Stomach smooth muscle (tissue), 2 donors: ENCODE measurements around the gene TRERF1.

ENCODE experiments used
- H3K27ac ChIP-seq: one replicate; pipeline ENCODE4 v1.7.0; 2013; ENCODE audit warnings: mild to moderate bottlenecking, low read length, inconsistent platforms
- H3K27me3 ChIP-seq, 2 donors: one replicate each; pipeline ENCODE4 v1.7.0; 2013; ENCODE audit warnings: low read length in 2 of 2; ENCODE audit not compliant: insufficient read depth in 2 of 2, control insufficient read depth in 1 of 2
- H3K36me3 ChIP-seq, 2 donors: one replicate each; pipeline ENCODE4 v1.7.0; 2013; ENCODE audit warnings: low read length in 2 of 2; ENCODE audit not compliant: control insufficient read depth in 2 of 2, insufficient read depth in 2 of 2
- H3K4me1 ChIP-seq: one replicate; pipeline ENCODE4 v1.7.0; 2013; ENCODE audit warnings: low read length; ENCODE audit not compliant: control insufficient read depth, insufficient read depth
- H3K4me3 ChIP-seq, 2 donors: one replicate each; pipeline ENCODE4 v1.7.0; 2013; ENCODE audit warnings: low read length in 2 of 2
- H3K9ac ChIP-seq, 2 donors: one replicate each; pipeline ENCODE4 v1.7.0; 2013; ENCODE audit warnings: low read length in 2 of 2, mild to moderate bottlenecking in 1 of 2
- H3K9me3 ChIP-seq, 2 donors: one replicate each; pipeline ENCODE4 v1.7.0; 2013; ENCODE audit warnings: low read length in 2 of 2; ENCODE audit not compliant: control insufficient read depth in 2 of 2
- donor health status: healthy.
- donor health status: Pancreatic carcinoma.

Gene TRERF1

GRCh38 chr6:42423244-42423643, 28.5 kb downstream of the TRERF1 start:
- H3K27ac ChIP-seq, result no peak overlapping the region
- H3K36me3 ChIP-seq, result no peaks in the 10 kb centered on the region
- H3K4me1 ChIP-seq, result peaks cover 5% of the 10 kb centered on the region
- H3K9me3 ChIP-seq, result no peaks in the 10 kb centered on the region
- no peak overlapping the region for H3K4me3 ChIP-seq
- no peaks in the 10 kb centered on the region for H3K27me3 ChIP-seq
- H3K9ac ChIP-seq, result no peak overlapping the region

GRCh38 chr6:42420741-42421140, 31.0 kb downstream of the TRERF1 start:
- Histone ChIP-seq H3K9ac (no peak overlapping the region), H3K27ac (no peak overlapping the region), H3K36me3 (no peaks in the 10 kb centered on the region), H3K27me3 (no peaks in the 10 kb centered on the region), H3K4me3 (no peak overlapping the region), H3K9me3 (no peaks in the 10 kb centered on the region), H3K4me1 (peaks cover 10% of the 10 kb centered on the region)

- Histone ChIP-seq H3K36me3 (no peaks in the 10 kb centered on the region), H3K27me3 (no peaks in the 10 kb centered on the region), H3K9ac (no peak overlapping the region), H3K4me3 (no peak overlapping the region), H3K9me3 (no peaks in the 10 kb centered on the region), H3K4me1 (peaks cover 10% of the 10 kb centered on the region), H3K27ac (no peak overlapping the region)
Observed at GRCh38 chr6:42419490-42420280, 32.0 kb downstream of the TRERF1 start.

- no peaks in the 10 kb centered on the region for H3K27me3 ChIP-seq
- peaks cover 10% of the 10 kb centered on the region for H3K4me1 ChIP-seq
- no peaks in the 10 kb centered on the region for H3K9me3 ChIP-seq
- H3K4me3 ChIP-seq, result no peak overlapping the region
- H3K36me3 ChIP-seq, result no peaks in the 10 kb centered on the region
- H3K27ac ChIP-seq, result no peak overlapping the region
- no peak overlapping the region for H3K9ac ChIP-seq
Observed at GRCh38 chr6:42418724-42419123, 33.0 kb downstream of the TRERF1 start.

- Histone ChIP-seq H3K9me3 (no peaks in the 10 kb centered on the region), H3K27me3 (no peaks in the 10 kb centered on the region), H3K9ac (peak overlapping the region in 1 of 2 donors; percentile 13), H3K4me1 (peaks cover 10% of the 10 kb centered on the region), H3K4me3 (no peak overlapping the region), H3K36me3 (no peaks in the 10 kb centered on the region), H3K27ac (no peak overlapping the region)
Observed at GRCh38 chr6:42417641-42418112, 34.0 kb downstream of the TRERF1 start.

- Histone ChIP-seq H3K4me3 (no peak overlapping the region), H3K36me3 (no peaks in the 10 kb centered on the region), H3K9me3 (no peaks in the 10 kb centered on the region), H3K9ac (no peak overlapping the region), H3K4me1 (no peaks in the 10 kb centered on the region), H3K27ac (no peak overlapping the region), H3K27me3 (no peaks in the 10 kb centered on the region)
Observed at GRCh38 chr6:42411406-42411805, 40.3 kb downstream of the TRERF1 start.

GRCh38 chr6:42410861-42411260, 40.9 kb downstream of the TRERF1 start:
- H3K9me3 ChIP-seq, result no peaks in the 10 kb centered on the region
- no peak overlapping the region for H3K4me3 ChIP-seq
- H3K4me1 ChIP-seq, result no peaks in the 10 kb centered on the region
- no peaks in the 10 kb centered on the region for H3K27me3 ChIP-seq
- H3K27ac ChIP-seq, result no peak overlapping the region
- no peak overlapping the region for H3K9ac ChIP-seq
- no peaks in the 10 kb centered on the region for H3K36me3 ChIP-seq

- Histone ChIP-seq H3K4me3 (no peak overlapping the region), H3K4me1 (no peaks in the 10 kb centered on the region), H3K9ac (no peak overlapping the region), H3K27me3 (no peaks in the 10 kb centered on the region), H3K9me3 (no peaks in the 10 kb centered on the region), H3K27ac (no peak overlapping the region), H3K36me3 (no peaks in the 10 kb centered on the region)
Observed at GRCh38 chr6:42409581-42409980, 42.1 kb downstream of the TRERF1 start.

- Histone ChIP-seq H3K4me1 (peaks cover 4% of the 10 kb centered on the region), H3K4me3 (no peak overlapping the region), H3K36me3 (no peaks in the 10 kb centered on the region), H3K9ac (no peak overlapping the region), H3K27ac (no peak overlapping the region), H3K9me3 (no peaks in the 10 kb centered on the region), H3K27me3 (no peaks in the 10 kb centered on the region)
Observed at GRCh38 chr6:42407379-42407778, 44.3 kb downstream of the TRERF1 start.

- Histone ChIP-seq H3K4me3 (no peak overlapping the region), H3K27me3 (no peaks in the 10 kb centered on the region), H3K4me1 (peaks cover 4% of the 10 kb centered on the region), H3K36me3 (no peaks in the 10 kb centered on the region), H3K27ac (no peak overlapping the region), H3K9ac (no peak overlapping the region), H3K9me3 (no peaks in the 10 kb centered on the region)
Observed at GRCh38 chr6:42406306-42407280, 45.1 kb downstream of the TRERF1 start.
